ENCODE data around the gene SLC26A11. TPM values are rescaled to one million over a fixed set of nuclear protein-coding genes. Genes with fewer than 3 reads are reported as not detected.

SLC26A11 gene
- total and polyA plus RNA-seq, 2 of the 13 experiments (the other 11 are each of a cell fraction or from before 2014, with no cell fraction given): 8.7 to 13.2 TPM

DNA sequence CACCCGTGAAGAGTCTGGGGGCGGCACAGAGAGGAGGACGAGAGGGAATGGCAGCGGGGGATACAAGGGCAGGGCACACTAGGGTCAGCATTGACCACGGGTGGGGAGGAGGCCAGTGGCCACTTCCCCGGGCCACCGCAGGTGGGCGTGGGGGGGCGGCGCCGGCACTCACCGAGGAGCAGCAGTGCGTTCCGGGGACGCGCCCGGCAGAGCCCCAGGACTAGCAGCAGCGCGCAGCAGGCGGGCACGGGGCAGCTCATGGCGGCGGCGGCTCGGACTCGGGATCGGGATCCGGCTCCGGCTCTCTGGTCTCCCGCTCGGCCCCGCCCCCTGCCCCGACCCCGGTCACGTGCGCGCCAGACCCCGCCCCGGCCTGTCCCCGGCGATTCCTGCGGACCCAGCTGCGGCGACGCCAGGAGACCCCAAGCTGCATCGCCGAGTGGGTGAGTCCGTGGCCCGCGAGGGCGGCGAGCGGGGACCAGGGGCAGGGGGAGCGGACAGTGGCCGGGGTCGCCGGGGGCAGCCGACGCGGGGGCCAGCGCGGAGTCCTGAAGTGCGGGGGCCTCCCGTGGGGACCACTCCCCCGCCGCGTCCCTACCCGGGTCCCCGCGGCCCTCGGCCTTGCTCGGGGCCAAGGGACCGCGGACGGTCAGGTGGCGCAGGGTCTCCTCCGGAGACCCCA, at the start of gene SLC26A11, which contains the start of gene SGSH (continued):
- TF ChIP-seq TMF1 (CRISPR knock-in tag; IDR thresholded peaks at IDR 0.05; ENCODE audit: low read depth) (no peak), ZEB1 (IDR thresholded peaks at IDR 0.05; ENCODE audit: insufficient replicate concordance, low read depth) (no peak), ZFP36 (IDR thresholded peaks at IDR 0.05; ENCODE audit: borderline replicate concordance, low read depth, low read length, partially characterized antibody) (no peak), ZBTB38 (CRISPR knock-in tag; IDR thresholded peaks at IDR 0.05) (0 out of 2 replicates have a peak, but pooled peaks have one; percentile 58), NFIB (CRISPR knock-in tag; IDR thresholded peaks at IDR 0.05; ENCODE audit: borderline replicate concordance) (no peak), PHF21A (CRISPR knock-in tag; IDR thresholded peaks at IDR 0.05) (no peak), ZNF12 (CRISPR knock-in tag; IDR thresholded peaks at IDR 0.05) (no peak; the same call in 1 of the 2 replicates), ZNF224 (CRISPR knock-in tag; IDR thresholded peaks at IDR 0.05) (no peak), TSC22D2 (CRISPR knock-in tag; IDR thresholded peaks at IDR 0.05; ENCODE audit: borderline replicate concordance) (0 out of 2 replicates have a peak, but pooled peaks have one; percentile 41), STAT5B (CRISPR knock-in tag; IDR thresholded peaks at IDR 0.05) (no peak), MBD4 (IDR thresholded peaks at IDR 0.05; ENCODE audit: borderline replicate concordance, low read length) (no peak), ATF1 (CRISPR knock-in tag; IDR thresholded peaks at IDR 0.05) (no peak), ZNF318 (CRISPR knock-in tag; IDR thresholded peaks at IDR 0.05) (no peak), CCAR2 (optimal IDR thresholded peaks at IDR 0.05; ENCODE audit: low read depth, low read length) (no peak)
- TF ChIP-seq, protein P1, sequence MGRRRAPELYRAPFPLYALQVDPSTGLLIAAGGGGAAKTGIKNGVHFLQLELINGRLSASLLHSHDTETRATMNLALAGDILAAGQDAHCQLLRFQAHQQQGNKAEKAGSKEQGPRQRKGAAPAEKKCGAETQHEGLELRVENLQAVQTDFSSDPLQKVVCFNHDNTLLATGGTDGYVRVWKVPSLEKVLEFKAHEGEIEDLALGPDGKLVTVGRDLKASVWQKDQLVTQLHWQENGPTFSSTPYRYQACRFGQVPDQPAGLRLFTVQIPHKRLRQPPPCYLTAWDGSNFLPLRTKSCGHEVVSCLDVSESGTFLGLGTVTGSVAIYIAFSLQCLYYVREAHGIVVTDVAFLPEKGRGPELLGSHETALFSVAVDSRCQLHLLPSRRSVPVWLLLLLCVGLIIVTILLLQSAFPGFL (CRISPR knock-in tag; IDR thresholded peaks at IDR 0.05): no peak
- TF ChIP-seq, protein P2, sequence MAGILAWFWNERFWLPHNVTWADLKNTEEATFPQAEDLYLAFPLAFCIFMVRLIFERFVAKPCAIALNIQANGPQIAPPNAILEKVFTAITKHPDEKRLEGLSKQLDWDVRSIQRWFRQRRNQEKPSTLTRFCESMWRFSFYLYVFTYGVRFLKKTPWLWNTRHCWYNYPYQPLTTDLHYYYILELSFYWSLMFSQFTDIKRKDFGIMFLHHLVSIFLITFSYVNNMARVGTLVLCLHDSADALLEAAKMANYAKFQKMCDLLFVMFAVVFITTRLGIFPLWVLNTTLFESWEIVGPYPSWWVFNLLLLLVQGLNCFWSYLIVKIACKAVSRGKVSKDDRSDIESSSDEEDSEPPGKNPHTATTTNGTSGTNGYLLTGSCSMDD (CRISPR knock-in tag; IDR thresholded peaks at IDR 0.05): 0 out of 2 replicates have a peak, but pooled peaks have one; percentile 29
- TF ChIP-seq, protein P3, sequence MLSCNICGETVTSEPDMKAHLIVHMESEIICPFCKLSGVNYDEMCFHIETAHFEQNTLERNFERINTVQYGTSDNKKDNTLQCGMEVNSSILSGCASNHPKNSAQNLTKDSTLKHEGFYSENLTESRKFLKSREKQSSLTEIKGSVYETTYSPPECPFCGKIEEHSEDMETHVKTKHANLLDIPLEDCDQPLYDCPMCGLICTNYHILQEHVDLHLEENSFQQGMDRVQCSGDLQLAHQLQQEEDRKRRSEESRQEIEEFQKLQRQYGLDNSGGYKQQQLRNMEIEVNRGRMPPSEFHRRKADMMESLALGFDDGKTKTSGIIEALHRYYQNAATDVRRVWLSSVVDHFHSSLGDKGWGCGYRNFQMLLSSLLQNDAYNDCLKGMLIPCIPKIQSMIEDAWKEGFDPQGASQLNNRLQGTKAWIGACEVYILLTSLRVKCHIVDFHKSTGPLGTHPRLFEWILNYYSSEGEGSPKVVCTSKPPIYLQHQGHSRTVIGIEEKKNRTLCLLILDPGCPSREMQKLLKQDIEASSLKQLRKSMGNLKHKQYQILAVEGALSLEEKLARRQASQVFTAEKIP (CRISPR knock-in tag; IDR thresholded peaks at IDR 0.05; ENCODE audit: borderline replicate concordance): no peak

Measured in HepG2 (cell line).